Measurements from ENCODE around the gene RCN2.

The RCN2 gene

DNA sequence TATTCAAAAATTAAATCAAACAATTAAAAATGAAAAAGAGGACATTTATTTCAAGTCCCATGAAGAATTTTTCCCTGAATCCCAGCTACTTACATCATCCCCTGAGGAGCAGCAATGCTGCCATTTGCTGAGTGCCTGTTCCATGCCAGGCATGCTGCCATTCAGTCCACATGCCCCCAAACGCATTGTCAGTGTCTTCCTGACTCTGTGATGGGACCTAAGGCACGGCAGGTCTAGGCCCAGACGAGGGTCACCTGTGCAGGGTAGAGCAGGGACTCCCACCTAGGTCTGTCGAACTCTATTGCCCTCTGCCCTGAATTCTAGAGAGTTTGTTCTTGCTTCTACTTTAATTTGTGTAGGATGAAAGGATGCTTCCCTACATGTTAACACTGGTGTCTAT is 70.4 kb downstream of the RCN2 start:
- Histone ChIP-seq H3K4me1 (ENCODE audit: control insufficient read depth, insufficient read depth, low read length, poor library complexity, severe bottlenecking) (peaks cover 74% of the 10 kb centered on the region), H3K9me3 (ENCODE audit: control insufficient read depth, low read length) (no peaks in the 10 kb centered on the region), H3K4me3 (ENCODE audit: insufficient read depth, low read depth, low read length, poor library complexity, severe bottlenecking) (no peak overlapping the region), H3K27me3 (replicated peaks; ENCODE audit: control insufficient read depth, insufficient read depth, low read length, poor library complexity, severe bottlenecking) (no peaks in the 10 kb centered on the region), H3K36me3 (ENCODE audit: control insufficient read depth, insufficient read depth, low read length) (peaks cover 18% of the 10 kb centered on the region), H3K27ac (ENCODE audit: insufficient read depth, low read length, poor library complexity, severe bottlenecking) (peak overlapping the region; percentile 68)
- no peak for DNase-seq

- peaks cover 22% of the 10 kb centered on the region for H3K36me3 ChIP-seq (ENCODE audit: control insufficient read depth, insufficient read depth, low read length)
- H3K27me3 ChIP-seq (replicated peaks; ENCODE audit: control insufficient read depth, insufficient read depth, low read length, poor library complexity, severe bottlenecking): no peaks in the 10 kb centered on the region
- DNase-seq: no peak
- peaks cover 69% of the 10 kb centered on the region for H3K4me1 ChIP-seq (ENCODE audit: control insufficient read depth, insufficient read depth, low read length, poor library complexity, severe bottlenecking)
- H3K9me3 ChIP-seq (ENCODE audit: control insufficient read depth, low read length): no peaks in the 10 kb centered on the region
- peak overlapping the region; percentile 68 for H3K27ac ChIP-seq (ENCODE audit: insufficient read depth, low read length, poor library complexity, severe bottlenecking)
- H3K4me3 ChIP-seq (ENCODE audit: insufficient read depth, low read depth, low read length, poor library complexity, severe bottlenecking): peak overlapping the region; percentile 20
Observed at GRCh38 chr15:77002436-77002835, 70.9 kb downstream of the RCN2 start.

- DNase-seq: peak; percentile 60 to 67 (median 66)
- Histone ChIP-seq H3K4me3 (ENCODE audit: insufficient read depth, low read depth, low read length, poor library complexity, severe bottlenecking) (peak overlapping the region; percentile 20), H3K9me3 (ENCODE audit: control insufficient read depth, low read length) (no peaks in the 10 kb centered on the region), H3K4me1 (ENCODE audit: control insufficient read depth, insufficient read depth, low read length, poor library complexity, severe bottlenecking) (peaks cover 65% of the 10 kb centered on the region), H3K27me3 (replicated peaks; ENCODE audit: control insufficient read depth, insufficient read depth, low read length, poor library complexity, severe bottlenecking) (no peaks in the 10 kb centered on the region), H3K36me3 (ENCODE audit: control insufficient read depth, insufficient read depth, low read length) (peaks cover 22% of the 10 kb centered on the region), H3K27ac (ENCODE audit: insufficient read depth, low read length, poor library complexity, severe bottlenecking) (peak overlapping the region; percentile 68)
Observed at GRCh38 chr15:77002954-77003912, 71.7 kb downstream of the RCN2 start.

All from effector memory CD4-positive, alpha-beta T cell (primary cell).